T-helper 9 cell (primary cell): ENCODE measurements around the gene XXYLT1.

Experiments used
- DNase-seq: peaks from one replicate; pipeline ENCODE4 v3.0.0-alpha.2; 2020

XXYLT1 gene

GRCh38 chr3:195149292-195150030, 121.5 kb downstream of the XXYLT1 start:
- no peak for DNase-seq

DNA sequence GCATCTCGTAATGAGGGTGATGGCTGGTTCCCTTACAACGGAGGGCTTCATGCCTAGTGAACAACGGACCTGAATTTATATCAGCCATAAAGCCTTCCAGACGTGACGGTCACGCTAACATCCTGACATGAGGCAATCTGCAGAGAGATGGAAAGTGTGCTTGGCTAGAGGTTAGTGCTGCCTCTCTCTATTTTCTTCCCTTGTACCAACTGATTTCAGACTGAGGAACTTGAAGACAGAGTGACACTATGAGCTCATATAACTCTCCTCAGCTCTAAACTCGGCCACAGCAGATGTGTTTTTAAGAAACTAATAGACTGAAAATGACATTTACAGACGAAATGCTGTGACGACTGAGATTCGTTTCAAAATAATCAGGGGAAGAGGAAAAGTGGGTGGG, 122.4 kb downstream of the XXYLT1 start:
- DNase-seq, result no peak

GRCh38 chr3:195147649-195148080, 123.3 kb downstream of the XXYLT1 start:
- no peak for DNase-seq

DNA sequence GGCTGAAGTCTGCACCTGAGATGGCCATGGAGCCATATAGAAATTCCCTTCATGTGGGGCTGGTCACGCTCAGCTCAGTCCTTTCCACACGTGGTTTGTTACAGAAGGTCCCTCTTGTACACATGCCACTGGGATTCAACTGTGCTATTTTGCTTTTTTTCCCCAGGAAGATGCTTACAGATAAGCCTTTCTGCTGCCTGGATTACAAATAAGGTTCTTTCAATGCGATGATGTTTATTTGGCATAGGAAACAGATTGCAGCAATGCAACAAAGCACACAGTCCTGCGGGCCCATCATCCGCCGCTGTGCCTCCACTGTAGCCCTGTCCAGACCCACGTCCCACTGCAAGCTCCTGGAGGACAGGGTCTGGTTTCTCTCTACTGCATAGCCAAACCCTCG, 124.8 kb downstream of the XXYLT1 start:
- DNase-seq, result no peak

- DNase-seq, result no peak
Observed at GRCh38 chr3:195145579-195145978, 125.4 kb downstream of the XXYLT1 start.

GRCh38 chr3:195143221-195143620, 127.7 kb downstream of the XXYLT1 start:
- DNase-seq, result no peak

GRCh38 chr3:195142519-195142918, 128.4 kb downstream of the XXYLT1 start:
- no peak for DNase-seq

- DNase-seq, result no peak
Observed at GRCh38 chr3:195140816-195141793, 129.9 kb downstream of the XXYLT1 start.

- DNase-seq, result no peak
Observed at GRCh38 chr3:195140410-195140809, 130.5 kb downstream of the XXYLT1 start.

- DNase-seq, result no peak
Observed at GRCh38 chr3:195139876-195140240, 131.1 kb downstream of the XXYLT1 start.

GRCh38 chr3:195139091-195139875, 131.7 kb downstream of the XXYLT1 start:
- DNase-seq, result no peak

DNA sequence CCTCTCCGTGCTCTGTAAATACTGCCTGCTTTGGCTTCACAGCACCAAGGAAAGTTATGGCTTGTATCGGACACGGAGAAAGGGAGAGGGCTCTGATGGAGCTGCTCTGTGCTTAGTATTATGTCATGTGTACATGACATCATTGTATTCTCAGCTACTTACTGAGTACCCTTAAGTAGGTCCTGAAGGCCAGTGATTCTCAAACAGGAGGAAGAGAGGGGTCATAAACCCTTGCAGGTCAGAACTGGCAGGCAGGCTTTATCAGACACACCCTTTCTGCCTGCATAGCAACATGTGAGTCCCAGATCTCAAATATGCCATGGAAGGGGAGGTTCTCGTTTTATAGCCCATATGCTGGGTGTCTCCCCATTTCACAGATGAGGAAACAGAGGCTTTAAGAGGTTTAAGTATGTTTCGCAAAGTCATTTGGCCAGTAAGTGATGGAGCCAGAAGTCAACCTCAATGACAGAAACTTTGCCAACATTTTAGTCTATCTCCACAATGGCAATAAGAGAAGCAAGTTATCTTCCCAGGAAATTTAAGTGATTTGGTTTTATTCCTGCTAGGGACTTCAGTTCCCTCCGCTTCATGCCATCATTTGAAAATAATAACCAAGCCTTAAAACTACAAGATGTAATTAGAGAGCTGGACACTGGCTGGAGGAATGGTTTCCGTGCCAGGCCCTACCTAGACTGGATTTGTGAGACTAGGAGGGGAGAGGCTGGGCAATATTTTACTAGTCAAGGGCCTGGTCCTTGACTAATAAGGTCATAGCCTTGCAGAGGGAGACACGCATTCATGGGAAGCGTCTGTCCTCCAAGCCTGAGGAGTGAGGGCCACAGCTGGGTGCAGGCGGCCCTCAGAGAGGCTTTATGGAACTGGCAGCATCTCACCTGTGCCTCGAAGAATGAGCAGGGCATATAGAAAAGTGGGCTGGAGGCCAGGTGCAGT, 133.0 kb downstream of the XXYLT1 start:
- no peak for DNase-seq

DNA sequence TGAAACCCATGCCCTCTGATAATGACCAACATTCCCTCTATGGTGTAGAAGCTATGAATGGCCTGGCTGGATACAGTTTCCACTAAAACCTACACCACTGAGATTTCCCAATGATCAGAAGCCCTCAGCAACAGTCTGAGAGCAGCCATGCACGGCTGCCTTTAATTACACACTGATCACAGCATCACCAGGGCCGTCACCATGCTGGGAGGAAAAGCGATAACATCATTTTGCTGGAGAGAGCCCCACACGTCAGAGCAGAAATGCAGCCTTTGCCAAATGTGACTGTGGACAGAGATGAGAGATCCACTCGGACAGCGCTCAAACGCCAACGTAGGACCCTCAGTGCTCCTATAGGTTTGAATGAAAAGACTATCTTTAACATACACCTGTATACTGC, 135.0 kb downstream of the XXYLT1 start:
- no peak for DNase-seq

DNA sequence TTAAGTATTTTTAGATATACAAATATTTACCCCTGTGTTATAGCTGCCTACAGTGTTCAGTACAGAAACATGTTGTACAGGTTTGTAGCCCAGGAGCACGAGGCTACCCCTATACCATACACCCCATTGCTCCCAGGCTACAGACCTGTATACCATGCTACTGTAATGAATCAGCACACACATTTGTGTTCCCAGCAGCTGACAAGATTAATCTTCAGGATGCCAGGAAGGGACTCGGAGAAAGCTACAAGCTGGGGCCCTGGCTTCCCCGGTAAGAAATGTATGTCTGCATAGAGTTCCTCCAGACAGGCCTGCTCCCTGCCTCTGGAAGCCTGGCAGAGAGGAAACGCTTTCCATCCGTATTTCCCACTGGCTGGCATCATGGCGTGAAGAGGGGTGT, 136.5 kb downstream of the XXYLT1 start:
- DNase-seq, result no peak

DNA sequence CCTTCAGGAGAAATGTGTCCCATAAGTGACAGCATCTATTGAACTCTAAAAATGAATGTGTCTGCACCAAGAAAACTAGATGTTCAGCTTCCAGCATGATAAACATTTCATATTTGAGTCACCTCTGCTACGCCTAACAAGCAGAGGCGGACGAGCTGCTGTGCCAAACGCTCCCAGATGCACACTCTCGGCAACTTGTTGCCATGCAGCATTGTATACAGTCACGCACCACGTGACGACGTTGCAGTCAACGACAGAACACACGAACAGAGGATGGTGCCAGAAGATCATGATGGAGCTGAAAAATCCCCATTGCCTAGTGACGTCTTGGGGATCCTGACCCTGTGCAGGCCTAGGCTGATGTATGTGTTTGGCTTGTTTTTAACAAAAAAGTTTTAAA, 137.5 kb downstream of the XXYLT1 start:
- peak; percentile 8 for DNase-seq

DNA sequence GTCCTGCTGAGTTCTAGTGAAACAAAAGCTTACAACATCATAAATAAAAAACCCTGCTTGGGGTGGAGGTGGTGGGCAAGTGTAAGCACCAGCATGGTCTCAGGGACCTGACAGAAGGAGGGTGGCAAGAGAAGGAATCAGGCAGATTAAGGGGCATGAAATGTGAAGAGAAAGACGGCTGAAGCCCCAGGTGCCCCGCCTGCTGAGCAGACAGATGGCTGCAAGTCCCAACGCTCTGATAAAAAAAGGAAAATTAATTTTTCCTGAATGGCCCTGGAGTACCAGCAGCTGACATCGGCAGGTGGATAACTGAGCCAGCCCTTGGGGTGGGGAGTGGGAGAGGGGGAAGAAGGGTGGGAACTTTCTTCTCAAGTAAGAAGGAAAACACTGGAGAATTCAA, 137.9 kb downstream of the XXYLT1 start:
- no peak for DNase-seq

- no peak for DNase-seq
Observed at GRCh38 chr3:195131176-195131575, 139.8 kb downstream of the XXYLT1 start.

DNA sequence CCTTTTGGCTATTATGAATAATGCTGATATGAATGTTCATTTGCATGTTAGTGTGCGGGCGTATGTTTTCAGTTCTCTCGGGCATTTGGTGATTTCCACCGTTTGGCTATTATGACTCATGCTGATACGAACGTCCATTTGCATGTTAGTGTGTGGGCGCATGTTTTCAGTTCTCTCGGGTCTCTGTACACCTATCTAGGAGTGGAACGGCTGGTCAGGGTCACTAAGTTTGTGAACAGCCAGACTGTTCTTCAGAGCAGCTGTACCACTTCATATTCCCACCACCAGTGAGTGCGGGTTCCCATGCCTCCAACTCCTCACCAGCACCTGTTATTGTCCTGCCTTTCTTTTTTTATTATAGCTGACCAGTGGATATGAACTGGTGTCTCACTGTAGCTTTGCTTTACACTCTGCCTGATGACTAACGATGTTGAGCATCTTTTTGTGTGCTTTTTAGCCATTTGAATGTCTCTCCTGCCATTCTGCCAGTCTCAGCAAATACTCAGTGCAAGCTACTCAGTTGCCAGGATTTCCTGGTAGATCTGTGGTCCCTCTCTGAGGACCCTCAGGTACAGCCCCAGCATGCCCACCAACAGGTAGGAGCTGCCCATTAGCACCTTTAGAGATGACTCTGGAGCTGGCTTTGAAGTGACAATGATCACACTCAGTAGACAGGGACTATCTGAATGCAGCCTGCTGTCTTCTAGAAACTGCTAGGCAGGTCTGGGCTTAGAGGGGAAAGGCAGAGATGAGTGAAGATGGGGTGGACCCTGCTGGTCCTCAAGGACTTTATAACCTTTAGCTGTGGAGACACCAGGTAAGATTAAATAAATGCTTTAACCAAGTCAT, 141.1 kb downstream of the XXYLT1 start:
- DNase-seq, result no peak

GRCh38 chr3:195129072-195129643, 141.8 kb downstream of the XXYLT1 start:
- DNase-seq, result no peak

- no peak for DNase-seq
Observed at GRCh38 chr3:195128255-195129071, 142.5 kb downstream of the XXYLT1 start.
